HG03342 (cell line): Measurements from ENCODE around the gene PCP4L1.

Source experiments
- ATAC-seq: cut with Tn5 transposase; IDR thresholded peaks from one replicate; pipeline ENCODE4 v1.9.1; 2021; ENCODE audit warnings: mild to moderate bottlenecking, moderate library complexity; ENCODE audit not compliant: unreplicated experiment

Gene PCP4L1

DNA sequence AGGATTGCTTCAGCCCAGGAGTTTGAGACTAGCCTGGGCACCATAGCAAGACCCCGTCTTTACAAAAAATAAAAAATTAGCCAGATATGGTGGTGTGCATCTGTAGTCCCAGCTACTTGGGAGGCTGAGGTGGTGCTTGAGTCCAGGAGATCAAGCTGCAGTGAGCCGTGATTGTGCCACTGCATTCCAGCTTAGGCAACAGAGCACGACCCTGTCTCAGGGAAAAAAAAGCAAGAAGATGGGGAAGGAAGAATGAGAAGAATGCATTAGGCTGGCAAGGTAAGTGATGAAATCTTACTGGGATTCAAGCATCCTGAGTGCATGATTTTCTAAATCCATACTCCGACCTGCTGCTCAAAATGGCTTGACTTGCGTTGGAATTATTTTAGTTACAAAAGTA, 6.8 kb downstream of the PCP4L1 start:
- no peak for ATAC-seq

GRCh38 chr1:161266202-161266601, 7.7 kb downstream of the PCP4L1 start:
- ATAC-seq, result no peak

DNA sequence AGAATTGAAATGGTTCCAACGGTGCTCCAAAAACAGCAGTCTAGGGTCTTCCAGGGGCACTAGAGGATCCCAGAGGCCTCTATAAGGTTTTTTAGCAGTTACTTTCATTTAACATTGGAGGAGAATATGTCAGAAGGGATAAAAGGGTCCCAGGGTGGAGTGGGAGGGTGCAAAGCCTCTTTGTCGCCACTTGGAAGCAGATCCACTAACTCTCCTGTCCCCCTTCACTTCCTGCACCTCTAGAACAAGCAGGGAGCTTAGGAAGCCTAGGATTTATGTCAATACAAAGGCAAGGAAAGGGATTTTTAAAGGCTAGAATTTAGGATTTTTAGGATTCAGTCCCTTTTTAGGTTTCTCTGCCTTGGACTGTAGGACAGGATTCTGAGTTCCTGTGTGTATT, 8.3 kb downstream of the PCP4L1 start:
- ATAC-seq, result no peak

DNA sequence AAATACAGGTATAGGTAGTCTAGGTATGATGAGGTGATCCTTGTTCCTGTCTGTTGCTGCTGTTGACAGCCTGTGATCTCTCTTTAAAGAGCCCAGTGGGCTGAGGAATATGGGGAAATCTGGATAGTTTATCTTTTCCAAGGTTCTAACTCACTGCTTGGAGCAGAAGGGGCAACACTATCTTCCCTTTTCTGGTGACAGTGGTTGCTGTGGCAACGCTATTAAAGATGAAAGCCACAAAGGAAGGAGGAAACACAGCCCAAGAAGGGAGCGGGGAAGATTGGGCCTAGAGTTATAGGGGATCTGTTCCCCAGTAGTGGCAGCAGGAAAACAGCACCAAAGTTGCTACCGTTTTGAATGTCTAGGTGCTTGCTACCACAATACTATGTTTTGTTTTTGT, 8.8 kb downstream of the PCP4L1 start:
- ATAC-seq, result no peak

GRCh38 chr1:161273402-161273801, 14.9 kb downstream of the PCP4L1 start:
- ATAC-seq, result no peak

DNA sequence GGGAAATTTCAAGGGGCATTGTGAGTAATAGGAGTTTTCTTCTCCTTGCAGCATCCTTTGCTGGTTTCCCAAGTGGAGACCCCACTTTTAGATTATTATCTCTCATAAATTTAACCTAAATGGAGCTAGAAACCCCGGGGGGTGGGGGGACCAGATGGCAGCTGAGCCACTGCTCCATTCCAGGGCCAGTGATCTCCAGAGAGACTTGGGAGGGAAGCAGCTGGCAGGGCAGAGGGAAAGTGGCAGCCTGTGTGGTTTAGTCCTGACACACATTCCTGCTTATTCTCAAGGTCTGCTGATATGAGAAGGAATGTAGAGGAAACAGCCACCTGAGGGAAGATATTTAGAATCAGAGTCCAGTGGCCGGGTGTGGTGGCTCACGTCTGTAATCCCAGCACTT, 16.3 kb downstream of the PCP4L1 start:
- ATAC-seq, result no peak

DNA sequence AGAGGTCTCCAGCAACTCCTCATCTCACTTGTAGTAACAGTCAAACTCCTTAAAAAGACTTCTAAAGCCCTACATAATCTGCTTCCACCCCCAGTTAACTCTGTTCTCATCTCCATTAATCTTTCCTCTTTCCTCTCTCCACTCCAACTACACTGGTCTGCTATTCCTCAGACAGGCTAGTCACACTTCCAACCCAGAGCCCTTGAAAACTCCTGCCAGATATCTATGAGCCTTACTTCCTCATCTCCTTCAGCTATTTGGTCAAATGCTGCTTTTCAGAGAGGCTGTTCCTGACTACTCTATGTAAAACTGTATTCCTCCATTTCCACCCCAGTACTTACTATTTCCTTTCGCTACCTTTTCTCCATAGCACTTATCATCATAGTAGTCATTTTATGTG, 24.4 kb downstream of the PCP4L1 start:
- no peak for ATAC-seq

- ATAC-seq, result no peak
Measured at GRCh38 chr1:161285113-161285512, 26.6 kb downstream of the PCP4L1 start.

DNA sequence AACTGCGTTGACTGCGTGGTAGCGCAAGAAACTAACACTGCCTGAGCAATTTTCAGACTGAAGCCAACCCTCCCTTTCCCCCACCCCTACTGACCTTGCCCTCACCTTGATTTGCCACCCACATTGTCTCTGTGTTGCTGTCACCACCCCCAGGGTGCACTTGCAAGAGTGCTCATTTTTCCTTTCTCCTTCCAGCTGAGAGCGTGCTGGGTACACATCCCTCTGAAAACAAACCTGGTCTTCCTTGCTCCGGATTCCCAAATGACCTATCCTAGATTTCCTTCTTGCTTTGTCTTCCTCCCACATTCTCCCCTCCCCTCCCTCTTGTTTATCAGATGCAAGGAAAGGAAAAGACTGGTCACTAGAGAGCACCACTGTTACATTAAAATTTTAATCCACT, 27.0 kb downstream of the PCP4L1 start:
- no peak for ATAC-seq

GRCh38 chr1:161287482-161288054, 29.0 kb downstream of the PCP4L1 start:
- no peak for ATAC-seq

GRCh38 chr1:161290779-161291178, 32.2 kb downstream of the PCP4L1 start:
- ATAC-seq, result no peak

DNA sequence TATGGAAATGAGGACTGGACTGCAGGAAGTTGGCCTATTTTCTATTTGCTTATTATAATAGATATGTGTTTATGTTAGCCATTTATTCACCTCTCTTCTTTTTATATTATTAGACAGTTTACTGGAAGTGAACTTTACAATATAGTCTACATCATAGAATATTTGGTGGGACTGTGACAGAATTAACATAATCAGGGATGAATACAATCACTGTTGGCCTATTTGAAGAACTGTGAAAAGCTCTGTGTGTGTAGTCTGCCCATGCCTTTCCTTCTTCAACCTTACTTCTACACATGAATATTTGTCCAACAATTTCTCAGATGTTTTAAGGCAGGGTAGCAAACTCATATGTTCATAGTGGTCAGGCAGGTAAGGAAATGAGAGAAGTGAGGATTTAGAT, 38.9 kb downstream of the PCP4L1 start:
- ATAC-seq, result no peak

GRCh38 chr1:161298116-161298515, 39.6 kb downstream of the PCP4L1 start:
- ATAC-seq, result no peak

DNA sequence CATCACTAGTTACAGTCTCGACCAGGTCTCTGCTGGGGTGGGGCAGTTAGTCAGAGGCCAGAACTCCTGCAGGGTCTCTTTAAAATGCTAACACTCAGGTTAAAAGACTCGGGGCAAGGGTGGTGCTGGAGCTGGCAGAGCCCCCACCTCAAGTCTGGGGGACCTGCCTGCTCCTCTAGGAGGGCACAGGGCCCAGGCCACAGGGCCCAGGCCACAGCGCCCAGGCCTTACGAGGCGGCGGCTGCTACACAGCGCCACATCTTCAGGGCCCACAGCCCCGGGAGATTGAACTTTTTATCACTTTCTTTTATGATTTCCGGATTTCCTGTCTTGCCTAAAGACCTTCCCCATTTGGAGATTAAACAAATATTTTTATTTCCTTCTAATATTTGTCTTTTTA, 40.8 kb downstream of the PCP4L1 start:
- ATAC-seq, result no peak

- no peak for ATAC-seq
Measured at GRCh38 chr1:161300478-161300877, 41.9 kb downstream of the PCP4L1 start.

- ATAC-seq, result peak; percentile 4
Measured at GRCh38 chr1:161304927-161305866, 46.7 kb downstream of the PCP4L1 start.

- ATAC-seq, result peak; percentile 85
Measured at GRCh38 chr1:161305867-161306519, 47.4 kb downstream of the PCP4L1 start.

DNA sequence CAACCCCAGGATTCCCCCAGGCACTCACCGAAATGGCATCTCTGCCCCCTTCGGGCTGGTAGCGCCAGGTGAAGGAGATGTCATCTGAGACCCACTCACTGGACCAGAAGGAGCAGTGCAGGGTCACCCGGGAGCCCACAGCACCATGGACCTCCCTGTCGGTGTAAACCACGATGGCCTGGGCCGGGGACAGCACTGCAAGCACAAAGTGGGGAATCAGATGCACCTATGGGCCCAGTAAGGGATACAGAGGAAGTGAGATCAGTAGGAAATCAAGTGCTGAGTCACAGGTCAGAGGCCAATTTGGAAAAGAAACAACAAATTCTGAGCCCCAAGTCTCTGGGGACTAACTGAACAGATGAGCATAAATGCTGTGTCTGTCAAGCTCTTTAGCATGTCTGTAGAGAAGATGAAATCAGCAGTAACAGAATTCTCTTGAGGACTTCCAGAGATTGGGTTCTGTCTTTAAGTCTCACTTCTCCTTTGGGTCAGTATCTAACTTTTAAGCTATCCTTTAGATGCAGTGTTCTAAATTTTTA, 48.8 kb downstream of the PCP4L1 start:
- no peak for ATAC-seq

DNA sequence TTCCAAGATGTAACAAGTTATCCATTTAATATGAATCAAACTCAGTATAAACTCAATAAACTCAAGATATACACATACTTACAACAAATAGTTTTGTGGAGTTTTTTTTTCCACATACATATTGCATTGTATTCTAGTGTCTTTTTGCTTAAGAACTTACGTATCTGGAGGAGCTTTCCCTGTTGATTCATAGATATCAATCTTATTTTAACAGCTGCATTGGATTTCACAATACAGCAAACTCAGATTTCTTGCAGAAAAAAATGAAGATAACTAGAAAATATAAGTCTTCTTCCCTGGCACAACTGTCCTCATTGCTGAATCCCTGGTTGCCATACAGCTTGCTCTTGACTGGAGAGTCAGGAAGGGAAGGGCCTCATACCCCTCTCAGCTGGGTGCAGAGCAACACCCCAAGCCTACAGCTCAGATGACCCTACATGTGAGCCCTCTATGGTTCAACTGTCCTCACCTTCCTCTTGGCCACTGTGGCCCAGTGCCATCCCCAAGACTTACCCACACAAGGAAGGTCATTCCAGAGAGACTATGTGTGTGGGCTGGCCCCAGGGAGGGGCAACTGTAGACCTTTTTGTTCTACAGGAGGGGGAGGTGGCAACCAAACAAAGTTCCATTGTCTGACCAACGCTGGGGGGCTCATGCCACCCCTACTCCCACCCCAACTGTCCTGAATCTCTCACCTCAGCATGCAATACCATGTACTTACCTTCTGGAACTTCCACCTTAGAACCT, 49.5 kb downstream of the PCP4L1 start:
- ATAC-seq, result no peak

DNA sequence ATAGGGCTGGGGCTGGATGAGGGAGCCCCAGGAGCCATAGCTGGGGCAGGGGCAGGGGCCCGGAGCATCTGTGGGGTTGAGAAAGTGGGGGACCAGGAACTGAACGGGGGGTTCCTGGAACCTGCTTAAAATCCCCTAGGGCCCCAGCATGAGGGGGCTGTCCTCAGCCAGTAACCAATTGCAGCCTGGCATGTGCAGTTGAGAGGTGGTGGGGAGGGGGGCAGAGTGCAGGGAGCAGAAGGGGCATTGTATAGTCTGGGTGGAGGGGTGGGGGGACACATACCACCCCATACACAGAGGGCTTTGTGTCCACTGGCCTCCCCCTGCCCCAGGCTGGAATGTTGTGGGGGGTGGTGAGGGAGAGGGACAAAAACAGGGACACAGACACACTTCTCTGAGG, 51.3 kb downstream of the PCP4L1 start, which contains the start of gene MPZ:
MPZ (minus strand) TSS at position 101 of the 400 bp plus-strand sequence; CDS start at position 38, 63 bp downstream.
- no peak for ATAC-seq
